Ovary (tissue), 9 donors: ENCODE data around the gene TOMM6. TPM values are rescaled to one million over a fixed set of nuclear protein-coding genes. Genes with fewer than 3 reads are reported as not detected.

Experiments
- DNase-seq, 5 donors: peaks; one replicate each; pipeline ENCODE4 v3.0.0-alpha.2; 2019 to 2020
- H3K27ac ChIP-seq, 2 donors: fragments of 200-600 bp; one replicate each; pipeline versions ENCODE4 v1.5.1 to v1.8.0; 2019 to 2022
- H3K27me3 ChIP-seq: fragments of 200-600 bp; one replicate; pipeline ENCODE4 v1.8.0; 2022
- H3K36me3 ChIP-seq: fragments of 200-600 bp; sonication (generic); one replicate; pipeline ENCODE4 v1.5.1; 2019
- H3K4me1 ChIP-seq: one replicate; pipeline ENCODE4 v1.8.1; 2013; ENCODE audit warnings: mild to moderate bottlenecking, moderate library complexity; ENCODE audit not compliant: insufficient read depth
- H3K4me3 ChIP-seq: fragments of 200-600 bp; sonication (generic); one replicate; pipeline ENCODE4 v1.5.1; 2017
- H3K9me3 ChIP-seq, 2 donors: fragments of 200-600 bp in 1 of 2; sonication (generic) in 1 of 2; one replicate each; pipeline versions ENCODE4 v1.5.1 to v1.8.1; 2013 to 2019; ENCODE audit warnings: mild to moderate bottlenecking in 1 of 2, moderate library complexity in 1 of 2
- CTCF ChIP-seq, 3 donors: fragments of 450-650 bp in 2 of 3; fragments of 200-600 bp in 1 of 3; IDR thresholded peaks; one replicate each; pipeline versions ENCODE4 v1.5.1 to v1.8.0; 2016 to 2022; ENCODE audit warnings: antibody characterized with exemption in 3 of 3, mild to moderate bottlenecking in 1 of 3
- EP300 ChIP-seq: sonication (generic); formaldehyde crosslinking; IDR thresholded peaks from one replicate; pipeline ENCODE4 v1.6.1; 2017; ENCODE audit warnings: antibody characterized with exemption
- POLR2A ChIP-seq: fragments of 450-650 bp; IDR thresholded peaks from one replicate; pipeline ENCODE4 v1.6.1; 2017; ENCODE audit warnings: antibody characterized with exemption, mild to moderate bottlenecking, moderate library complexity
- WGBS, 3 donors: extraction: QIAGEN DNeasy Blood & Tissue Kit in 1 of 3; methylation state at CpG; one replicate each; pipeline versions ENCODE4 v1.1.5 to v1.1.7; 2013 to 2017; 5-methylcytosine and 5-hydroxymethylcytosine counted together
- intact Hi-C, 4 donors: fragments of 100-400 bp; cut with DNase I; formaldehyde crosslinking; loops; one replicate each; pipeline versions ENCODE4 v1.11.0 to v1.15.1; 2022 to 2023
- polyA plus RNA-seq, 2 donors: library from polyadenylated mRNA; stranded (reverse); fragments of 200-250 nt in 1 of 2; fragments of 350-450 nt in 1 of 2; fragmentation: Illumina TruSeq in 1 of 2; extraction: RNeasy Lipid Tissue Mini Kit (QIAGEN cat#74804) in 1 of 2; gene quantifications; one replicate each; pipeline ENCODE4 v1.2.3, GENCODE V29; 2013 to 2014
- total RNA-seq, 7 donors: library from RNA; depleted of rRNA in 2 of 7; stranded (reverse); fragments of >200 nt in 2 of 7; fragmentation: NEBNext Ultra II Directional in 3 of 7; extraction: Animal tissue kit (Norgen Biotek cat#: 25700) in 3 of 7; gene quantifications; one replicate each; pipeline versions ENCODE4 v1.1.0 to v1.2.4, GENCODE V29; 2016 to 2023
- donor health status: DM: no; HTN: no; CAD: no; lungs with moderate emphysema.
- donor health status: DM: no; HTN: no; CAD: no.
- donor health status: Bipolar disorder and iron deficiency.
- donor health status: DM: yes; HTN: yes; CAD: no.
- donor health status: DM: no; HTN: no; CAD: no.
- donor health status: DM: yes; HTN: yes; CAD: no.

The TOMM6 gene
- total and polyA plus RNA-seq, 9 donors: 105 to 244 (median 153) TPM

GRCh38 chr6:41741625-41742490, 45.6 kb upstream of the TOMM6 start:
- Histone ChIP-seq H3K27ac (no peak overlapping the region), H3K36me3 (no peaks in the 10 kb centered on the region), H3K9me3 (no peaks in the 10 kb centered on the region), H3K4me3 (no peak overlapping the region), H3K4me1 (no peaks in the 10 kb centered on the region), H3K27me3 (no peaks in the 10 kb centered on the region)
- 81 to 82% (median 82%) methylated on average over 20 of the region's 20 CpGs for whole genome bisulfite sequencing, 3 donors
- DNase-seq: no peak
- TF ChIP-seq POLR2A (no peak), CTCF (IDR thresholded peaks at IDR 0.05) (no peak), EP300 (no peak)
- intact Hi-C loops: no loop called here

GRCh38 chr6:41743406-41744235, 43.9 kb upstream of the TOMM6 start:
- intact Hi-C loops: no loop called here
- Histone ChIP-seq H3K27ac (no peak overlapping the region), H3K27me3 (no peaks in the 10 kb centered on the region), H3K4me3 (no peak overlapping the region), H3K4me1 (no peaks in the 10 kb centered on the region), H3K9me3 (no peaks in the 10 kb centered on the region), H3K36me3 (no peaks in the 10 kb centered on the region)
- DNase-seq: no peak
- WGBS, 3 donors: 83 to 86% (median 85%) methylated on average over 6 of the region's 6 CpGs
- no peak for TF ChIP-seq EP300
- TF ChIP-seq POLR2A: no peak
- TF ChIP-seq CTCF (IDR thresholded peaks at IDR 0.05): no peak

- no peak for DNase-seq
- no peak for TF ChIP-seq EP300
- TF ChIP-seq CTCF (IDR thresholded peaks at IDR 0.05): no peak
- no peak for TF ChIP-seq POLR2A
- no peaks in the 10 kb centered on the region for H3K36me3 ChIP-seq
- H3K4me3 ChIP-seq: no peak overlapping the region
- H3K9me3 ChIP-seq: no peaks in the 10 kb centered on the region
- intact Hi-C loops: no loop called here
- H3K27ac ChIP-seq: no peak overlapping the region
- 82 to 89% (median 82%) methylated on average over 7 of the region's 7 CpGs for WGBS, 3 donors
- no peaks in the 10 kb centered on the region for H3K27me3 ChIP-seq
- H3K4me1 ChIP-seq: no peaks in the 10 kb centered on the region
Observed at GRCh38 chr6:41744236-41744787, 43.2 kb upstream of the TOMM6 start.

- WGBS, 3 donors: 85 to 94% (median 86%) methylated on average over 10 of the region's 10 CpGs
- intact Hi-C loops: no loop called here
- Histone ChIP-seq H3K4me3 (no peak overlapping the region), H3K36me3 (no peaks in the 10 kb centered on the region), H3K27ac (no peak overlapping the region), H3K27me3 (no peaks in the 10 kb centered on the region), H3K4me1 (no peaks in the 10 kb centered on the region), H3K9me3 (no peaks in the 10 kb centered on the region)
- DNase-seq: no peak
- TF ChIP-seq POLR2A (no peak), CTCF (IDR thresholded peaks at IDR 0.05) (no peak), EP300 (no peak)
Observed at GRCh38 chr6:41746107-41746506, 41.4 kb upstream of the TOMM6 start.
